HG03565 (cell line): Measurements from ENCODE around the gene CHST11.
A peak's percentile ranks its signal among the peaks of the same experiment; 100 is the strongest.
"Not testable (repeated sequence)": the region's sequence is repeated elsewhere in the genome, so short reads cannot be mapped to it uniquely, and the experiment has no call there.

Experiments
- ATAC-seq: cut with Tn5 transposase; IDR thresholded peaks from one replicate; pipeline ENCODE4 v1.9.1; 2021; ENCODE audit warnings: mild to moderate bottlenecking, moderate library complexity; ENCODE audit not compliant: unreplicated experiment

Gene CHST11

GRCh38 chr12:104600036-104600712 lies 143.4 kb downstream of the CHST11 start:
- no peak for ATAC-seq

DNA sequence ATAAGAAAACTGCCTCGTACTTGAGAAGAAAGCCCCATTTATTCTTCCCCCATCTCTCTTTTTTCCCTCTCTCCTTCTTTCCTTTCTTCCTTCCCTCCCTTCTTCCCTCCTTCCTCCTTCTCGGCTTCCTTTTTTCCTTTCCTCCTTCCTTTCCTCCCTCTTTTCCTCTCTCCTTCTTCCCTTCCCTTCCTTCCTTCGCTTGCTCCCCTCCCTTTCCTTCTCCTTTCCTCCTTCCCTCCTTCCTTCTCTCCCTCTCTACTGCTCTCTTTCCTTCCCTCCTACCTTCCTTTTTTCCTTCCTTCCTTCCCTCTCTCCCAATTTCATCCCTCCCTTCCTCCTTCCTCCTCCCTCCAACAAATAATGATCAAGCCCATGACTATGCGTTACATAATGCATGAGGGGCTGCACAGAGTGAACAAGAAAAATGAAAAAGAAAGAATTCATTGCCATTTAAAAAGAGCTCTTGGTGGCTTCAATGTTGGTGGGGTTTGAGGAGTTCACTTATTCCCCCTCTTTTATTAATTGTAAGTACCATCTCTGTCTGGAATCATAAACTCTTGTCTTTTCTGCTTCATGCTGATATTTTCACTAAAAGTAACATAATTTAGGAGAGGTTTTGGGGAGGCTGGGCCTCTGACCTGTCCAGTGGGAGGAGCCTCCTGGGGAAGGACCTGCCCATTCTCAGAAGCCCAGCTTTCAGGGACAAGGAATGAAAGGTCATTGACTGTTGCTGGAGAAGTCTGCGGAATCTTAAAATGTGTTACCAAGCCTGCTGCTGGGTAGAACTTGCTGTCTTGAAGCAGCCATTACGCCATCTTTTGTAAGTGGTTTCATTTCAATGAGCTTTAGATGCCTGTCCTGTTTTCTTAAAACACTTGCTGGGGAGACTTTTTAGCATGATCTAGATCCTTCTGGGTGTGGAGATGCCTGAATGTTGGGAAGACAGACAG lies 144.3 kb downstream of the CHST11 start:
- ATAC-seq = no peak

DNA sequence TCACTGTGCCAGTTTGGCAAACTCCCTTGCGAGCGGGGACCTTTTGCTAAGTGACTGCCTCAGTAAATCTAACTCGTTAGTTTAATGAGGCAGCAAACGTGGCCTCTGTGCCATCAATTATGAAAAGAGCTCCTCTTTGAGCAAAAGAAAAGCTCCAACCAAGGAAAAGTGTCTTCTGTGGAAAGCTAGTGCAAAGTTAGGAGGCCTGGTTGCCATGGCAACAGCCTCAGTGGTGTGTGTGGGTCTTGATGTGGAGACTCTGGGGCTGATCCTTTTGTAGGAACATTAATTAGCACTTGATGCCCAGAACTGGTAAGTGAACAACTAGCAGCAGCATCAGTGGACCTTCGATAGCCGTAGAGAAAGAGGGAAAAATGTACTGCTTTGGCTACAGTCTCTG lies 145.7 kb downstream of the CHST11 start:
- no peak for ATAC-seq

DNA sequence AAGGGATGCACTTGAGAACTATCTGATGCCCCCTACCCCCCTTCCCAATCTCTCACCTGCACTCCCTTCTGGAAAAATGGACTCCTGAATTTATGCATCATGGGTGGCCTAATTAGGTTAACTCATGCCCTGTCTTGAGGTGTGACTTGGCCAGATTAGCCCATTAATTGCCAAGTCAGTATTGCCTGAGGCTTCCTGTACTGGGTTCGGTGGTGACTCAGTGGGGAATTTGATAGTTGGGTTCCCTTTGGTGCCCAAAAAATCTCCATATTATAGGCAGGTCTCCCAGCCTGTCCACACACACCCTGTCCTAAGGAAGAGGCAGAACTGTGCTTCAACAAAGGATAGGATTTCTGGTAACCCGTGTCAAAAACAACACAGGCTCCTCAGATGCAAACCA lies 146.1 kb downstream of the CHST11 start:
- no peak for ATAC-seq

GRCh38 chr12:104603545-104603973 lies 146.8 kb downstream of the CHST11 start:
- no peak for ATAC-seq

GRCh38 chr12:104604070-104604994 lies 147.6 kb downstream of the CHST11 start:
- ATAC-seq = peak; percentile 79

- ATAC-seq = no peak
Measured at GRCh38 chr12:104604995-104605675, 148.4 kb downstream of the CHST11 start.

DNA sequence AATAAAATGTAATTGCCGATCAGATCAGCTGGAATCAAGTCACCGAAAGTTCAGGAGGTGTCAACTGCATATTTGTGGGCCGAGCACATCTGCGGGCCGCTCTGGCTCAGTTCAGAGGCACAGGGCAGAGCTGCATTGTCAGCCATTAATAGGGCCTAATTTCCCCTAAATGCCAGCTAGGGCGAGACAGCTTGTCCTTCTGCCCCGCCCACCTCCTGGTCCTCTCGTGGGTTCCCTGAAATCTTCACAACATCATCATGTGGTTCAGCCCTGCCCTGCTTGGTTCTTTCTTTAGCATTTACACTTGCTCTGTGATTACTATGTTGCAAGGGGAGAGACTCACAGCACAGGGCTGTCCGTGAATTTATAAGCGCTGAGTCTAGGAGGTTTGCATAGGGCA lies 148.9 kb downstream of the CHST11 start:
- no peak for ATAC-seq

GRCh38 chr12:104608998-104609397 lies 152.2 kb downstream of the CHST11 start:
- ATAC-seq = no peak

GRCh38 chr12:104609445-104609844 lies 152.7 kb downstream of the CHST11 start:
- no peak for ATAC-seq

- ATAC-seq = no peak
Measured at GRCh38 chr12:104610513-104611235, 153.9 kb downstream of the CHST11 start.

- no peak for ATAC-seq
Measured at GRCh38 chr12:104611671-104612070, 154.9 kb downstream of the CHST11 start.

GRCh38 chr12:104613372-104613771 lies 156.6 kb downstream of the CHST11 start:
- ATAC-seq = not testable (repeated sequence)

DNA sequence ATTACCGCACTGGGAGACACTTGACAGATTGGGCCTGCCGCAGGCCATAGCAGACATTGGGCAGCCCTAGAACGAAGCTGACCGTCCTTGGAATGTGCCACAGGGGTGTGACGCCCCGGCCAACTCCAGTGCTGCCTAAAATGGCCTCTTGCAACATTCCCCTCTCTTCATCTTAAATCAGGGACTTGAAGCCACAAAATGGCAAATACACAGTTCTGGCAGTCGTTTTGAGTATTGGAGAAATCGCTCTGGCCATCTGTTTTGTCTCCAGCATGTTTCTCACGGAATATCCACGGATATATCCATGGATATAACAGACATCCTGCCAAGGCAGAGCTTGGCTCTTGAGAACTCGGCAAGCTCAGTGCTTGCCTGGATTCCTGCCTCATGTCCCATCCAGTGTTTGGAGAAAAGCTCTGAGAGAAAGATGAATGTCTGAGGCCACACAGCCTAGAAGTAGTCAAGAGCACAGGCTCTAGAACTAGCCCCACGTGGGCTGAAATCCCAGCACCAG lies 158.4 kb downstream of the CHST11 start:
- no peak for ATAC-seq

GRCh38 chr12:104618691-104619090 lies 161.9 kb downstream of the CHST11 start:
- no peak for ATAC-seq

- ATAC-seq = no peak
Measured at GRCh38 chr12:104619305-104619704, 162.6 kb downstream of the CHST11 start.

DNA sequence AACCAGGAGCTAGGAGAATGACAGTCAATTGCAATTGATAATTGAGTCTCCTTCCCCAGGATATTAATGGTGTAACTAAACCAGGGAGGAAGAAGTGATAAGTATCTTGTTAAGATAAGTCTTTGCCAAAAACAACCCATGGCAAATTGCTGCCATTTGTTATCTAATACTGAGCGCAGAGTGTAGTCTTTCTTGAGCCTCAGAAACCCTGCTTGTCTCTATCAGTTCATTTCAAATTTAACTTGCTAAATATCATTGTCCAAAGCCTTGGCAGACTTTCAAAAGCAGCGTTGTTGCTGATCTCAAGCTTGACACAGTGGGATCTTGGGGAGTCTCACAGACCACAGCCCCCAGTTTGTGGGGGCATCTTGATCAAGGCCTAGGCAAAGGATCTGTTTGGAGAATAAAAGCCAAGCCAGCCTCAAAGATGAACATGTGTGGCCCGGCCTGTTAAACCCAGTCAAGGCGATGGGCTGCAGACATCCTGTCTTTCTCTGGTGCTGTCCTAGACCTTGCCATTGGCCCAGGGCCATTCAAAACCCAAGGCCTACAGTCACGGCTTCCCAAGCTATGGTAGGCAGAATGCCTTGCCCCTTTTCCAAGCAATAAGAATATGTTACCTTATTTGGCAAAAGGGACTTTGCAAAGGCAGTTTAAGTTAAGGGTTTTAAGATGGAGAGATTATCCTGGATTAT lies 164.2 kb downstream of the CHST11 start:
- no peak for ATAC-seq

- no peak for ATAC-seq
Measured at GRCh38 chr12:104622928-104623327, 166.2 kb downstream of the CHST11 start.

GRCh38 chr12:104623883-104624282 lies 167.1 kb downstream of the CHST11 start:
- ATAC-seq = no peak
